GM21447 (cell line): ENCODE results near the gene MOV10L1.
"Not testable (repeated sequence)": the region's sequence is repeated elsewhere in the genome, so short reads cannot be mapped to it uniquely, and the experiment has no call there.

Experiments used
- ATAC-seq: cut with Tn5 transposase; IDR thresholded peaks from one replicate; pipeline ENCODE4 v1.9.1; 2021; ENCODE audit not compliant: unreplicated experiment

The MOV10L1 gene

DNA sequence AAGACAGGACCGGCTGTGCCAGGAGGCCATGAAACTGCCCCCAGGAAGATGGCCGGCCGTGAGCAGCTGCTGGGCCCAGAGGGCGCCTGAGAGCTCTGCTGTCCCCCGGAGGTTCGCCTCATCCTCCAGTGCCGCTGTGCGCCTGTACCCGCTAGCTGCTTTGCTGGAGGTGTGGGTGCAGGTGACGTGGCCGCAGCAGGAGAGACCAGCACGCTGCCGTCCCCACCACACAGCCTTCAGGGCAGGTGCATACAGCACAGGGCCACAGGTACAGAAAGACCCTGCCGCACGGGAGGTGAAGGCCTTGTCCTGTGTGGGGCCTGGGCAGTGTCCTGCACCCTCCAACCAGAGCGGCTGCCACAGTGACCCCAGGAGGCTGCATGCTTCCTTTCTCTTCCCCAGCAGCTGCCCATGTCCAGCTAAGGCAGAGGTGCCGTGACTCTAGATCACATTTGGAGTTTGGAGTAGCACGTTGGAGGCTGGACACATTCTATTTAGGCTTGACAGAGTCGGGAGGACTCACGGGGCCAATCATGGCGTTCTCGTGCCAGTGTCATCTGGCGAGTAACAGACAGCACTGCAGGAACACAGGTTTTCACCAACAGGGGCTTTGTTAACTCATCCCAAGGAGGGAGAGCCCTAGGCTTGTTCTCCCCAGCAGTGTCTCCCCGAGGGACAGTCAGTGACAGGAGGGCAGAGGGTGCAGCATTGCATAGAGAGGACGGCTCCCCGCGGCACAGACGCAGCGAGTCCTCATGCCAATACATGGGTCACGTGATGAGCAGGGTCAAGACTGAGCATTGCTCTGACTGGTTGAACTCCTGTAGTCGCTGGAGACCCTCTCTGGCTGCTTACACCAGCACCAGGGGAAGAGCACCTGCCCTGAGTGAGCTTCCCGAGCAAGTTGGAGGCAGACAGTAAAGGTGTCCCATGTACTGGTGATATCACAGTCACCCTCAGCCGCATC lies 62.0 kb downstream of the MOV10L1 start:
- ATAC-seq: no peak

DNA sequence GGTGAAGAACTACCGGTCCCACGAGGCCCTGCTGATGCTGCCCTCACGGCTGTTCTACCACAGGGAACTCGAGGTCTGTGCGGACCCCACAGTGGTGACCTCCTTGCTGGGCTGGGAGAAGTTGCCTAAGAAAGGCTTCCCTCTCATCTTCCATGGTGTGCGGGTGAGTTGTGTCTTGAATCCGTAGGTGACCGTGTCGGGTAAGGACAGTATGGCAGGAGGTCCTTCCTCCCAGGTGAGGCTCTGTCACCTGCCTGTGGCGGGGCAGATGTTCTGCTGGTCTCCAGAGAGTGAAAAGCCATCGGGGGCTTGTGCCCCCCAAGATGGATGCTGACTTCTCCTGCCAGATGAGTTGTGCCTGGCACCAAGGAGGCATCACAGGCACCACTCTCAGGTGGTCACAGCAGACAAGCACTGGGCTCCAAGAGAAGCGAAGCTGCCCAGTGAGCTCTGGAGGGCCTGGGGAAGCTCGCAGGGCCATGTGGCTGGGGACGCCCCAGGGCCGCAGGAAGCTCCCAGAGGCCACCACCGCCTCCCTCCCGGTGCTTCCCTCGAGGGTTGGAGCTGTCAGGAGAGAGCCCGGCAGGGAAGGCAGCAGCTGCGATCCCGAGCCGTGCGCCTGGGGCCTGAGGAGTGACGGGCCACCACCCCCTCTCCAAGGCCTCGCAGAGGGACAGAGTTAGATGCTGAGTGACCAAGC lies 63.4 kb downstream of the MOV10L1 start:
- ATAC-seq: no peak

DNA sequence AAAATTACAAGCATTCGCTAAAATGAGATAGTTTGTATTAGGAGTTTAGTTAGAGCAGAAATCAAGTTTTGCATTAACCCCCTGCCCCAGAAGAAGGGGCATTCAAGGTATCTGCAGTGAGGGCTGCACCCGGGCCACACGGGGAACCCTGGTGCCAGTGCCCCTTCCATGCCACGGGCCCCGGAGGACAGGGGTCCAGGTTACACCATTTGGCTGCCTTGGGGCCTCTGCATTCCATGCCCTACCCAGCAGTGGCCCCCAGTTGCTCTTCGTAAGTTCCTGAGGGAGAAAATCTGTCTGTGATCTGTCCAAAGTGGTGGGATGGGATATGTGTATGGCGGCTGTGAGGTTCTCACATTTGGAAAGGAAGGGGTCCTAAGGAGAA lies 63.9 kb downstream of the MOV10L1 start:
- ATAC-seq: no peak

DNA sequence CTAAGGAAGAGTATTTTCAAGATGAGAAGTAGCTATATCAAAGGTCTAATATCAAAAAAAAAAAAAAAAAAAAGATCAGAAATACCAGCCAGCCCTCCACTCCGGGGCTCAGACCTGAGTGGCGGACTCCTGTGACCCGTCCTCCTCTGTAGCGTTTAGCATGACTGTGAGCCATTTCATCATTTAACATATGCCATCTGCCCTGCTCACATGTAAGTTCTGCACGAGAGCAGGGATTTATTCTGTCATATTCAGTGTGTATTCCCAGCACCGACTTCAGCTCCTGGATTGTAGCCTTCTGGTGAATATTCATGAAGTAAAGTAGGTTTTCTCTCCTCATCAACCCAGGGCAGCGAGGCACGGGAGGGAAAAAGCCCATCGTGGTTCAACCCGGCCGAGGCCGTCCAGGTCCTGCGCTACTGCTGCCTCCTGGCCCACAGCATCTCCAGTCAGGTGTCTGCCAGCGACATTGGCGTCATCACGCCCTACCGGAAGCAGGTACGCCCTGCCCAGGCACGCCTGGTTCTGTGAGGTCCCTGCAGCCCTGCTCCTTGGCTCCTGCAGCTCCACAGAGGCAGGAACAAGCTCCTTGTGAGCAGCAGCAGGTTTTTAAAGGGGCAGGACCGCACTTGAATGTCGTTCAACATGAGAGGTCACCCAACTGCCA lies 68.0 kb downstream of the MOV10L1 start:
- no peak for ATAC-seq

DNA sequence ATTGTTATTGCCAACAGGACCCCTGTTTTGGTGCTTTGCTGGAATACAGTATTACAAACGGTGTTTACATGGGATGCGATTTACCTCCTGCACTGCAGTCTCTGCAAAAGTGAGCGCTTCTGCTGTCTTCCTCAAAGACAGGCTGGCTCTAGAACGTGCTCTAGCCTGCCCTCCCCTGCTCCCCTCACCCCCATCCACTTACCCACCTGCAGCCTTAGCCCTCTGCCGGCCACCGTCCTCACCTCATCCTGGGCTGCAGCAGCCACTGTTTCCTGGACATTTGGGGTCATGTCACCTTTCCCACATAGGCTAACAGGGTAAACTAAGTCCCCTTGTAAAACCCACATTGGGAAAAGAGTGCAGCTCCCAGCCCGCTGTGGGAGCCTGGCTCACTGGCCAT lies 71.1 kb downstream of the MOV10L1 start:
- ATAC-seq: no peak

DNA sequence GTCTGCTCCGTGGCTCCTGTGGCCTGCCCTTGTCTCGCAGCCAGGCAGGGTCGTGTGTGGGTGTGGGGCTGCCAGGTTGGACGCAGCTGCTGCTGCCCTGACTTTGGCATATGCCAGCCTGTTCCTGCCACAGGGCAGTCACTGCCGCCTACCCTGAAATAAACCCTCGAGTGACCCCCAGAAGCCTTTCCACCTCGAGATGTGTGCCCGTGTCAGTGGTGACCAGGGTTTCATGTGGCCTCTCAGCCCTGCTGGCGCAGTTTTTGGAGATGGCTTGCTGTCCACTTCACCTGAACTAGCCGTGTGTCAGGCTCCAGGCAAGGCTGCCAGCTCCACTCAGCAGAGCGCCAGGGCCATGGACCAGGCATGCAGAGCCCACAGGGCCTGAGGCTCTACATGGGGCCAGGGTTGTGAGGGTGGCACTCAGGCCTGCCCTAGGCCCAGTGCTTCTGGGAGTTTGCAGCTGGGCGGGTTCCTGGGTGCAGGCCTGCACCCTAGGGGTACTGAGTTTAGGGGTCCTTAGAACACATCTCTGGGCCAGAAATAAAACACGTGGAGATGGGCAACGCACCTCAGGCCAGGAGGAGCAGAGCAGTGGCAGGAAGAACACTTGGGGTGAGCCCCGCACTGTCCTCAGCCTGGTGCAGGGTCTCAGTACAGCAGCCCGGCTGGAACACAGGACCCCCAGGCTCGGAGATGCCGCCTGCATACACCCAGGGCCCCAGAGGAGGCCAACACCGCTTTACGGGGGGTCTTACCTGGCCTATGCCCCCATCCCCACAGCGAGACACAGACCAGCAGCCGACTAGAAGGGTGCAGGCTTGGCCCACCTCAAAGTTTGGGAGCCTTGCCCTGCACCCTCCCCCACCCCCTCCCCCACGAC lies 71.9 kb downstream of the MOV10L1 start:
- ATAC-seq: no peak

DNA sequence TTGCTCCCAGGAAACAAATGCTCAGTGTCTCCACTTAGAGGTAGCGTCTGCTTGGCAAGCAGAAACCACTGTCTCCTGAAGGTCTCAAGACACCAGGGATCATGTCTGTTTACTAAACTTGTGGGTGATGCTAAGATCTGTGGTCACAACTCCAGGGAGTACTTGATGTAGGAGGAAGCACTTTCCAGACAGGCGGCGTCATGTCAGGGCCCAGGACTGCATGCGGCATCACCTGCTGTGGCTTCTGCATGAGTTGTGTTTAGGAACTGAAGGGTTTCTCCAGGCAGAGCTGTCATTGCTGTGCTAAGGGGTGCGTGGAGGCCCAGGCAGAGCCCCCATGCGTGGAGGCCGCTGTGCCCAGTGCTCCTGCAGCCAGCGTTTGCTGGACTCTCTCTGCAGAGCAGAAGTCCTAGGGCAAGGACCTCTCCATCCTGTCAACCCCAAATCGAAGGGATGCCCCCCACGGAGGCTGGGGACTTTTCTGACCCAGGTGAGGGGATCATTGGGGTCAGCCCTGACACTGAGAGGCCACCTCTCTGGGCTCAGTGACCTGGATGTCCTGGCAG lies 72.7 kb downstream of the MOV10L1 start:
- no peak for ATAC-seq

DNA sequence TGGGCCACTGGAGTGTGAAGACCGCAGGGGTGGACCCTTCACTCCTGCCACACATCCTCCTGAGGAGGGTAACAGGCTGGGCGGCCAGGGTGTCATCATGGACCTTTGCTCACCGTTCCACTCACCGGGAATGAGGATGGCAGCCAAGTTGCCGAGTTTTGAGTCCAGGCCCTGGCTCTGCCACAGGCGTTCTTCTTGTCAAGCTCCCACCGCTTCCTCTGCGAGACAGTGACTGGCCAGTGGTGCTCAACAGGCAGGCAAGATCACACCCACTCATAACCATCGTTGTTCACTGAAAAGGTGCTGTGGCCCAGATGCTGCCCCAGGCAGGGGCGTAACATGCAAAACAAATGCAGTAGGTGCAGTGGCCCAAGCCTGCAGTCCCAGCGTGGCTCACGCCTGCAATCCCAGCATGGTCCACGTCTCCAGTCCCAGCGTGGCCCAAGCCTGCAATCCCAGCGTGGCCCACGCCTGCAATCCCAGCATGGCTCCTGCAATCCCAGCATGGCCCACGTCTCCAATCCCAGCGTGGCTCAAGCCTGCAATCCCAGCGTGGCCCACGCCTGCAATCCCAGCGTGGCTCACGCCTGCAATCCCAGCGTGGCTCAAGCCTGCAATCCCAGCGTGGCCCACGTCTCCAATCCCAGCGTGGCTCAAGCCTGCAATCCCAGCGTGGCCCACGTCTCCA lies 75.8 kb downstream of the MOV10L1 start:
- no peak for ATAC-seq

DNA sequence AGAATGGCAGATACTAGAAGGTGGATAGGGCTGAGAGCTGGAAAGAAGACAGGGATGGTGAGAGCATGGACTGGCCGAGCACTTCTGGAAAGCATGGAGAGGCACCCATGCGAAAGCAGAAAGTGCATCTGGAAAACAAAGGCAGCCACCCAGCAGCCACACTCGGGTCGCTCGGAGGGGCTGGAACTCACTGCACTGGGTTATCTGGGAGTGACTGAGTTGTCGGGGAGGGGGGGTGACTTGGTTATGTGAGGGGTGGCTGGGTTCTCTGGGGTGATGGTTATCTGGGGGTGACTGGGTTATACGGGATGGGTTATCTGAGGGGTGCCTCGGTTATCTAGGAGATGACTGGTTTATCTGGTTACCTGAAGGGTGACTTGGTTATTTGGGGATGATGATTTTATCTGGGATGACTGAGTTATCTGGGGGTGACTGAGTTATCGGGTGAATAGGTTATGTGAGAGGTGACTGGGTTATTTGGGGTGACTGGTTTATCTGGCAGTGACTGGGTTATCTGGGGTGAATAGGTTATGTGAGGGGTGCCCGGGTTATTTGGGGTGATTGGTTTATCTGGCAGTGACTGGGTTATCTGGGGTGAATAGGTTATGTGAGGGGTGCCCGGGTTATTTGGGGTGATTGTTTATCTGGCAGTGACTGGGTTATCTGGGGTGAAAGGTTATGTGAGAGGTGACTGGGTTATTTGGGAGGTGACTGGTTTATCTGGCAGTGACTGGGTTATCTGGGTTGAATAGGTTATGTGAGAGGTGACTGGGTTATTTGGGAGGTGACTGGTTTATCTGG lies 78.1 kb downstream of the MOV10L1 start:
- ATAC-seq: no peak

DNA sequence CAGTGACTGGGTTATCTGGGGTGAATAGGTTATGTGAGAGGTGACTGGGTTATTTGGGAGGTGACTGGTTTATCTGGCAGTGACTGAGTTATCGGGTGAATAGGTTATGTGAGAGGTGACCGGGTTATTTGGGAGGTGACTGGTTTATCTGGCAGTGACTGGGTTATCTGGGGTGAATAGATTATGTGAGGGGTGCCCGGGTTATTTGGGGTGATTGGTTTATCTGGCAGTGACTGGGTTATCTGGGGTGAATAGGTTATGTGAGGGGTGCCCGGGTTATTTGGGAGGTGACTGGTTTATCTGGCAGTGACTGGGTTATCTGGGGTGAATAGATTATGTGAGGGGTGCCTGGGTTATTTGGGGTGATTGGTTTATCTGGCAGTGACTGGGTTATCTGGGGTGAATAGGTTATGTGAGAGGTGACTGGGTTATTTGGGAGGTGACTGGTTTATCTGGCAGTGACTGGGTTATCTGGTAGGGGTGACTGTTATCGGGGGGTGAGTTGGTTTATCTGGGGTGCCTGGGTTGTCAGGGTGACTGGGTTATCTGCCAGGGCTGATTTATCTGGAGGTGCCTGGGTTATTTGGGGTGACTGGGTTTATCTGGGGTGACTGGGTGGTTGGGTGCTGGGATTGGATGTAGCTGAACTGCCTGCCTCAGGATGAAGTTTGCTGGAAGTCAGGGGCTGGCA lies 78.8 kb downstream of the MOV10L1 start:
- not testable (repeated sequence) for ATAC-seq

DNA sequence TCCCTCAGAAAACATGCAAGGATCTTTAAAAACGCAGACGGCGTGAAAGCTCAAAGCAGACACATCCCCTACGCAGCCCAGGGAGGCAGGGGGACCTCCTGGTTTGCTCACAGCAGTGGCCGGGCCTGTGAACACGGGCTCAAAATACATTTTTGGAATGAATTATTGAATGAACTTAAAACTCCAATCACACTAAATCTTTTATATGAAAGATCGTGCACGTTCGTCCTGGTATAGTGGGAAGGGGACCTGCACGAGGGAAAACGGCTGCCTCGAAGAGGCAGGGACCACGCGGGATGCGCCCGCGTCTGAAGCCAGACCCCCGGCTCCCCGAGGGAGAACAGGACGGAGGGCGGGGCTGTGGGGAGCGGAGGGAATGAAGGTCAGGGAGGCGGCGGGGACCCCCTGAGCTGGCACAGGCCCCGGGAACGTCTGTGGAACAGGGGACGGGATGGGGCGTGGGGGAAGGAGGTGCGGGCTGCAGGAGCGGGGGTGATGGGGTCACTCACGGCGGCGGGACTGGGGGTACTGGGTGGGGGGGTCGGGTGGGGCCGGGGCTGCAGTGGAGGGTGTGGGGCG lies 79.5 kb downstream of the MOV10L1 start:
- ATAC-seq: no peak

DNA sequence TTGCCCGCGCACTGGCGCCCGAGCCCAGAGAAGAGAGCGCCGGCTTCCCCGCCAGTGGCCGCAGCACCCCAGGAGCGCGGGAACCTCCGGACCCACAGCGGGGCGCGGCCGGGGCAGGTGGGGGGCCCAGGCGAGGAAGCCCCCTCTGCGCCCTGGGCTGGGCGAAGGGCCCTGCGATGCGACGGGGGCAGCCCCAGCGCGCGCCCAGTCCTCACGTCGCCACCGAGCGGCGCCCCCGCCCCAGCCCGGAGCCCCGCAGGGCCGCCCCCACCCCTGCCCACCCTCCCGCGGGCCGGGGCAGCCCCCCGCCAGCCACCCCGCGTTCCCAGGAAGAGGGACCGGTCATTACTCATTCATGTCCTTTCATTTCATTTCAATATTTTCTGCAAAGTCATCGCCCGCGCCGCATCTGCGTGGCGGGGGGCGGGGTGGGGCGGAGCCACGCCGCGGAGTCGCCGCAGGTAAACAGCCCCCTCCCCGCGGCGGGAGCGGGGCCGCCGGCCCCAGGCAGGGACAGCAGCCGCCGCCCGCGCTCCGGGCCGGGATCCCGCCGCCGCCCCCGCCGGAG lies 80.1 kb downstream of the MOV10L1 start:
- no peak for ATAC-seq

DNA sequence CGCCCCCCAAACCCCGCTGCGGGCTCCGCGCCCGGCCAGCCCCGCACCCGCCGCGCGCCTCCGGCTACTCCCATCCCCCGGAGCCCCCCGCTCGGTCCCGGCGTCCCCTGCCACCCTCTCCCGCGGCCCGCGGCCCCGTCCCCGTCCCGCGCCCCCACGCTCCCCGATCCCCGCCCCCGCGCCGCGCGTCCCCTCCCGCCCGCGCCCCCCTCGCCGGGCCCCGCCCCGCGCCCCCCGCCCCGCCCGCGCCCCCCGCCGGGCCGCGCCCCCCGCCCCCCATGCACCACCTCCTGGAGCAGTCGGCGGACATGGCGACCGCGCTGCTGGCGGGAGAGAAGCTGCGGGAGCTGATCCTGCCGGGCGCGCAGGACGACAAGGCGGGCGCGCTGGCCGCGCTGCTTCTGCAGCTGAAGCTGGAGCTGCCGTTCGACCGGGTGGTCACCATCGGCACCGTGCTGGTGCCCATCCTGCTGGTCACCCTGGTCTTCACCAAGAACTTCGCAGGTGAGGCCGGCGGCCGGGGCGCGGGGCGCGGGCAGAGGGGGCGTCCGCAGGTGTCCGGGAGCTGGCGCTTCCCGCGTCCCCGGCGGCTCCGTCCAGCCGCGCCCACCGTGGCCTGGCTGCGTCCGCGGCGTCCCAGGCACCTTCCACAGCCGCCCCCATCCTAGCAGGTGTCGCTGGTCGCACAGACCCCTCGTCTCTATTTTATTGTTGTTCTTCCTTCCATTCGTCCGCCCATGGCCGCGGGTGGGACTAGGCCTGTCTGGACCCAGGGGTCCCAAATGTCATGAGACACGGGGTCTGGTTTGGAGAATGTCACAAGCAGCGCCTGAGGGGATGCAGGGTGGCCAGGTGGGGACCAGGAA lies 80.9 kb downstream of the MOV10L1 start, which contains the start of gene PANX2:
Gene PANX2 (plus strand): TSS at position 279 of the 866 bp plus-strand sequence. CDS start 0 bp downstream, at position 279.
- no peak for ATAC-seq

DNA sequence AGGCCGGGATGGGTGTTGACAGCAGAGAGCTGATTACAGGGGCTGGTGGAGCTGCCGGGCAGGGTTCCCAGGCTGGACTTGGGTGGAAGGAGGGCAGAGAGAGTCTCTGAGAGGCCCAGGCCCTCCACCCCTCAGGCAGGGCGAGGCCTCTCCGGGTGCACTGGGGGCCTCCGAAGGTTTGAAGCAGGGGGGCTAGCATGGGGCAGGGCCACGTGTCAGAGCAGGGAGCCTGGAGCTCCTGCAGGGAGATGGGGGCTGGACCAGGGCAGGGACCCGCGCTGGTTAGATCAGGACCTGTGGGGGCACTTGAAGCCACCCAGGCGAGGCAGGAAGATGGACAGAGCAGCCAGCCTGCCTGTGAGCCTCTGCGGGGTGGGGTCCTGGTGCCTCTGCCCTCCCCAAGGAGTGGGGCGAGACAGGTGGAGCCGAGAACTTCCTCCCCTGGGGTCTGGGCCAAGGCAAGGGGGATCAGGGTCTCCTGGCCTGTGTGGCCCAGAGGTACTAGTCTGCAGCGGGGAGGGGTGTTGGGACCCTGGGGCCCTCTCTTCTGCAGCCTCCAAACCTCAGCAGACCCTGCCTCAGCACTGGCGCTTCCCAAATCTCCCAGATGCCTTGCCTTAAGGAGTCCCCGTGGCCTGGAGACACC lies 81.6 kb downstream of the MOV10L1 start:
- no peak for ATAC-seq

DNA sequence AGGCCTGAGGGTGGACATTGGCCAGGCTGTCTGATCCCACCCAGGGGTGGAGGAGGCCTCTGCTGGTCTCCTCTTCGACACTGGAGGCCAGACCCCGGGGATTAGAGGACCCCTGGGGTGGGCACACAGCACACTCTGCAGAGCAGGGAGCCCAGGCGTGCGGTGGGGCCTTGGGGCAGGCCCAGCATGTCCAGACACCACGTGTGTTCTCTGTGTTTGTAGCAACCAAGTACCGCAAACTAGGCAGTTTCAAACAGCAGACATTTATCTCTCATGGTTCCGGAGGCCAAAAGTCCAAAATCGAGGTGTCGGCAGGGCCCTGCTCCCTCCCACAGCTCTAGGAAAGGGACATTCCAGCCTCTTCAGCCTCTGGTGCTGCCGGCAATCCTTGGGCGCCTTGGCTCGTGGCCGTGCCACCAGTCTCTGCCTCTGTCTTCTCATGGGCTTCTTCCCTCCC lies 82.2 kb downstream of the MOV10L1 start:
- no peak for ATAC-seq
